ENCODE data around the gene CCNG2.

The CCNG2 gene

DNA sequence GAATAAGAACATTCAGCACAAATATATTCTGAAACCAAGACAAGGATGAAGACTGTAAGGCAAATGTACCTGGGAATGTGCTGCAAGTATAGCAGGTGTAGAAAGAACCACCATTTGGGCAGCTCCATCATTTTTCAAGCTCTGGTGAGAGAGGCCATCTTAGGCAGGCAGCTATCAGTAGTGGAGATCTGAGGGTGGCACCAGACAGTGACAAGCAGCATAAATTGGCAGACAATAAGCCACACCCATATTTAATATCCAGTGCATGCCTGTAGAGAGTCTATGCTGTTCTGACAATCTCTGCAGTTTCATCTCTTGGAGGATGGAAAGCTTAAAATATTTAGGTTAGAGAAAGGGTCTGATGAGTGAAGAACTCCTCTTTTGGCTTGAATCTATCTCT, 22.5 kb downstream of the CCNG2 start:
- H3K4me3 Mint-ChIP-seq: no peak overlapping the region
- no peaks in the 10 kb centered on the region for H3K9me3 Mint-ChIP-seq (ENCODE audit: low read depth)
- no peaks in the 10 kb centered on the region for H3K36me3 Mint-ChIP-seq
- no peaks in the 10 kb centered on the region for H3K4me1 Mint-ChIP-seq (ENCODE audit: low read depth)
- H3K27ac Mint-ChIP-seq: no peak overlapping the region
- H3K27me3 Mint-ChIP-seq: no peaks in the 10 kb centered on the region

DNA sequence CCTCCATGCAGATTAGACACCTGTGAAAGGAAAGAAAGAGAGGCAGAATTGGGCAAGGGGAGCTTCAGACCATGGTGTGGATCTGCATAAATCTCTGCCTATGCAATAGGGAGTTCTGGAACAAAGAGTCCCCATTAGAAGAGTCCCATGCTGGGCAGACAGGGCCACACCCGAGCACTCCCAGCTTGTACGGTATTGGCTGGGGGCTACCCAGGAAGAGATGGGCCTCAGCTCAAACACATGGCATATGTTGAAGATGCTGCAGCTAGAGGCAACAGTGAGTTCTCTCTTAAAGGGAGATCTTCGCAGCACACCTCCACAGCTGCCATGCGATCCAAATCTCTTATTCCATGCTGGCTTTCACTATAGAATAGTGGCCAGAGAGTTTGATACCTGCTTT, 24.7 kb downstream of the CCNG2 start:
- no peaks in the 10 kb centered on the region for H3K27me3 Mint-ChIP-seq
- H3K27ac Mint-ChIP-seq: no peak overlapping the region
- no peaks in the 10 kb centered on the region for H3K4me1 Mint-ChIP-seq (ENCODE audit: low read depth)
- H3K36me3 Mint-ChIP-seq: no peaks in the 10 kb centered on the region
- no peaks in the 10 kb centered on the region for H3K9me3 Mint-ChIP-seq (ENCODE audit: low read depth)
- no peak overlapping the region for H3K4me3 Mint-ChIP-seq

DNA sequence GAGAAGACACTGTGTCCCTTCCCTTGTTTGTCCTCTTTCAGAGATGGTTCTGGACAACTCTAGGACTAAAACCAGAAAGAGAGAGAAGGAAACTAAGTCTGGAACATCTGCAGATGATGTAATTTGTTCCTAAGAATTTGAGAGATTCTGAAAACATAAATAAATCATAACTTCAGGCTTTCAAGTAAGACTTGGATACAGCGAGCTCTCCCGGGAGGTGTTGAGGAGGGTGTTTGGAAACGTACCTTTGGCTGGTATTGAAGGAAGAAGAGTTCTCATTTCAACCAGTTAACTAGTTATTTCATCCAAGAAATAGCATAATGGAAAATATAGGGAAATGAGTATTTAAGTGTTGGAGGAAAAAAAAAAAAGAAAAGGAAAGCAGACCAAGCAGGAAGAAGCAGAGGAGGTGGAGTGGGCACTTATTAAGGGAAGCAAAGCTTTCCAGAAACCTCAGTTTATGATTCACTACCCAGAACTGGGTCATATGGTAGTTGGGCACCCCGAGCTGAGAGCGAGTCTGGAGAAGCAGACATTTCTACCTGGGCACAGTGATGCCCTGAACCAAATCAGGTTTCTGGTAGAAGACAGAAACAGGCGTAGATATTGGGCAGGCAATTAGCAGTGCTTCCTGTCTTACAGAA, 26.9 kb downstream of the CCNG2 start:
- H3K4me1 Mint-ChIP-seq (ENCODE audit: low read depth): no peaks in the 10 kb centered on the region
- no peaks in the 10 kb centered on the region for H3K9me3 Mint-ChIP-seq (ENCODE audit: low read depth)
- no peaks in the 10 kb centered on the region for H3K27me3 Mint-ChIP-seq
- no peak overlapping the region for H3K27ac Mint-ChIP-seq
- no peak overlapping the region for H3K4me3 Mint-ChIP-seq
- H3K36me3 Mint-ChIP-seq: no peaks in the 10 kb centered on the region

DNA sequence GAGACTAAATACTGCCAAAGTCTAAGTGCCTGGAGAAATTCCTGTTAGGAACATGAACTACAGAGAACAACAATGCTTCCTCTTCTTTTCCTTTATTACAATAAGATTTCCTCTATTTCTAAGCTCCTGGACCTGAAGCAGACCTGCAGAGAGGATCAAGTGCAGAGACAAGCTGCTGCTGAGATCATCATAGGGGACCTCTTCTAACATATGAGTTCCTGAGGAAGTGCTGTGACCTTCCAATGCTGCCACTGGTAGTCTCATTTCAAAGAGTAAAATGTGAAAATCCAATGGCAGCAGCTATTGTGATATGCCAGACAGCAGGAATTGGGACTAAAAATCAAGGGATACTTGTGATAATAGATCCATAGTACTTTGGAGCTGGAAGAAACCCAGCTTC, 28.0 kb downstream of the CCNG2 start:
- H3K27ac Mint-ChIP-seq: no peak overlapping the region

DNA sequence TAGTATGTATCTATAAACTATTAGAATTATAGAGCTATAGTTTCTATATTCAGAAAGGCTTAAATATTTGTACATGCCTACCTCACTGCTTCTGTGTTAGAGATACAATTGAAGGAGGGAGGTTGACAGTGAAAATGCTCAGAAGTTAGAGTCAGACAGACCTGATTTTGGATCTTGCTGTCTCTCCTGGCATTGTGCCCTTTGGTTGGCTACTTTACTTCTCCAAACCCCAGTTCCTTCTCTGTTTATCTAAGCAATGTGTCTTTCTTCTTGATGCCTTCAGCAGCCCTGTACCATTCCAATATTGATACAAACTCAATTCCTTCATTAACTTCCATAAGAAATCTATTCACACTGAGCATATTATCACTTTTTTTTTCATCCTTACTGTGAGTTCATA, 28.7 kb downstream of the CCNG2 start:
- H3K9me3 Mint-ChIP-seq (ENCODE audit: low read depth): no peaks in the 10 kb centered on the region
- no peaks in the 10 kb centered on the region for H3K4me1 Mint-ChIP-seq (ENCODE audit: low read depth)
- no peaks in the 10 kb centered on the region for H3K27me3 Mint-ChIP-seq
- no peak overlapping the region for H3K4me3 Mint-ChIP-seq
- H3K27ac Mint-ChIP-seq: no peak overlapping the region
- H3K36me3 Mint-ChIP-seq: no peaks in the 10 kb centered on the region

More for the DNA sequence above, 28.0 kb downstream of the CCNG2 start:
- no peaks in the 10 kb centered on the region for H3K27me3 Mint-ChIP-seq
- no peak overlapping the region for H3K4me3 Mint-ChIP-seq
- H3K36me3 Mint-ChIP-seq: no peaks in the 10 kb centered on the region
- H3K9me3 Mint-ChIP-seq (ENCODE audit: low read depth): no peaks in the 10 kb centered on the region
- H3K4me1 Mint-ChIP-seq (ENCODE audit: low read depth): no peaks in the 10 kb centered on the region

DNA sequence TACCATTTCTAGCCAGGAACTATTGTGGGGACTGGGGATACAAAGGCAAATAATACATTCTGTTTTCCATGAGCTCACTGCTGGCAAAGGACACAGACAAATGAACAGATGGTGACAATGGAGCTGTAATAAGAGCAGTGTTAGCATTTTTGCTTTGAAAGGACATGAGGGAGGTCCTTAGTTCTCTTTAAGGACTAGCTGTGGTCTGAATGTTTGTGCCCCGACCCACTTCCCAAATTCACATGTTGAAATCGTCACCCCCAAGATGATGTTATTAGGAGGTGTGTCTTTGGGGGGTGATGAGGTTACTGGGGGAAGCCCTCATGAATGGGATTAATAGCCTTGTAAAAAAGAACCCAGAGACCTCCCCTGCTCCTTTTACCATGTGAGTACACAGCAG, 30.3 kb downstream of the CCNG2 start:
- H3K9me3 Mint-ChIP-seq (ENCODE audit: low read depth): no peaks in the 10 kb centered on the region
- H3K4me3 Mint-ChIP-seq: no peak overlapping the region
- peaks cover 1% of the 10 kb centered on the region for H3K27me3 Mint-ChIP-seq
- no peaks in the 10 kb centered on the region for H3K4me1 Mint-ChIP-seq (ENCODE audit: low read depth)
- H3K36me3 Mint-ChIP-seq: no peaks in the 10 kb centered on the region
- H3K27ac Mint-ChIP-seq: no peak overlapping the region

DNA sequence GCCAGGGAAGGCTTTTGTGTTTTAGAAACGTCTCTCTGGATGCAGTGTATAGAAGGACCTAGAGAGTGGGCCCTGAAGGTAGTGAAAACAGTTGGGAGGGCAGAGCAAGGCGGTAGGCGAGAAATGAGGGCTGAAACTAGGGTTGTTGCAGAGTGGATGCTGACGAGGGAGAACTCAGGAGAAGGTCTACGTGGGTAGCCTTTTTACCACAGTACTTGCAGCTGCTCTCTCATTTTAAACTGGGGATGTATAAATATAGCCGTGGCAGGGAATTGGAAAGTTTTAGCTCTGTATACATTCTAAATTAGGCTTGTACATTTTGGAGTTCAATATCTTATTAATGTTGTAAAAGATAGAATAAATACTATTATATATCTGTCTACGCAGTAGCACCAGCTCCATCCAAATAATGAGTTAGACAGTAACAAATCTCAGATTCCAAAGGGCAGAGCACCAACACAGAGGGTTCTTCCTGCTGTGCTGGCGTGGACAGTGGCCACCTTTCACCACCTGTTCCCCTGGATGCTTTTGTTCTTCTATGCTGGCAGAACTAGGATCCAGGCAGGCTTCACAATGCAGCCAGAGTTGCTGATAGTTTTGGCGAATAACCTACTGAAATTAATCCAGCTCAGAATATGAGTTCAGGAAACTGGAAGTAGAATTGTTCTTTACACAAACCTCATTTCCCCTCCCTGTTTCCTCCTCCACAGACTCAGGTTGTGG, 31.7 kb downstream of the CCNG2 start:
- H3K27me3 Mint-ChIP-seq: peaks cover 1% of the 10 kb centered on the region

DNA sequence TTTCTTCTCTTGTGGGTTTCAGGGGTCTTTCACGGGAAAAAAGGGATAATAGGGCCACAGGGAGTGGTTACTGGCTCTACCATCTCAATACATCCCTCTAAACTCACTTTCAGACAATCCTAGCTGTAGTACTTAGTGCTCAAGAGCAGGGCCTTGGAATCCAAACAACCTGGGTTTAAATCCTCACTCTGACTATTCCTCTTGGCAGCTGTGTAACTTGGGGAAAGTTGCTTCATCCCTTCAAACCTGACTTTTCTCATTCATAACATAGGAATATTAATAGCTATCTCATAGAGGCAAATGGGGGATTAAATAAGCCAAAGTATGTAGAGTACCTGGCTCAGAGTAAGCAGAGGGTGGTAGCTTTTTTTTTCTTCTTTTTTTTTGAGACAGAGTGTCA, 32.4 kb downstream of the CCNG2 start:
- Mint-ChIP-seq H3K4me3 (no peak overlapping the region), H3K36me3 (no peaks in the 10 kb centered on the region), H3K27ac (no peak overlapping the region), H3K4me1 (ENCODE audit: low read depth) (peaks cover 16% of the 10 kb centered on the region), H3K27me3 (peaks cover 1% of the 10 kb centered on the region), H3K9me3 (ENCODE audit: low read depth) (no peaks in the 10 kb centered on the region)

More for the DNA sequence above, 31.7 kb downstream of the CCNG2 start:
- no peak overlapping the region for H3K27ac Mint-ChIP-seq
- H3K4me1 Mint-ChIP-seq (ENCODE audit: low read depth): peaks cover 8% of the 10 kb centered on the region
- H3K4me3 Mint-ChIP-seq: no peak overlapping the region
- no peaks in the 10 kb centered on the region for H3K36me3 Mint-ChIP-seq
- no peaks in the 10 kb centered on the region for H3K9me3 Mint-ChIP-seq (ENCODE audit: low read depth)

DNA sequence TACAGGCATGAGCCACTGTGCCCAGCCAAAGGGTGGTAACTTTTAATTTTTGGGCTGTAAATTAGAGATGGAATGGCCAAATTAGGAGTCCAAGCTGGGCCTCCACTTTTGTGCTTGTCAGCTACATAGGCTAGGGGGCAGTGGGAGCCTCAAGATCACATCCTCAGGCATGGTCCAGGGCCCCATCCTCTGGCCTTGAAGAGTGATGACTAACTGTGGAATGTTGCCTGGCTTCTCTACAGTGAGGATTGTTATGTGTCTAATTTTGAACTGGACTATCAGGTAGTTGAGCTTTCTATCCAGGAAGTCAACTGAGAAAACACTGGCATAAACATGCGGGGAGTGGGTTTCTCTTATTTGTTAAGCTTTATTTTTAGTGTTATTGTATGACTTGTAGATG, 33.0 kb downstream of the CCNG2 start:
- no peaks in the 10 kb centered on the region for H3K36me3 Mint-ChIP-seq
- no peaks in the 10 kb centered on the region for H3K9me3 Mint-ChIP-seq (ENCODE audit: low read depth)
- peaks cover 1% of the 10 kb centered on the region for H3K27me3 Mint-ChIP-seq
- H3K4me3 Mint-ChIP-seq: no peak overlapping the region
- no peak overlapping the region for H3K27ac Mint-ChIP-seq
- peaks cover 17% of the 10 kb centered on the region for H3K4me1 Mint-ChIP-seq (ENCODE audit: low read depth)

DNA sequence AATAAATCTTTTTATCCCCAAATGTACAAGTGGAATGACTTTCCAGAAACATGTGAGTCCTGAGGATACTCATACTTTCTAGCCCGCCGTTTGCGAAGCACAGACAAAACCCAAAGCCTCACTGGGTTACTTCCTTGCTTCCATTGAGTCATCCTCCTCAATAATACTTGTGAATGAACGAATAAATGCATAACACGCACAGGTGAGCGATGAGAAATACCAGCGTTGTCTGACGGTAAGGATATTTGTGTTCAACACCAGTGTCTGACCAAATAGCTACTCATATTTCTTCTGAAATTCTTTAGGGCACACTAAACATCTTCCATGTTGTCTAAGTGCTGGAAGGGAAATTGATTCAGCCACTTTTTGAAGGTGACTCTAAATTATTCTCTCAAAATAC, 36.0 kb downstream of the CCNG2 start:
- Mint-ChIP-seq H3K36me3 (no peaks in the 10 kb centered on the region), H3K27ac (peak overlapping the region; percentile 81), H3K4me1 (ENCODE audit: low read depth) (peaks cover 17% of the 10 kb centered on the region), H3K9me3 (ENCODE audit: low read depth) (no peaks in the 10 kb centered on the region), H3K27me3 (peaks cover 1% of the 10 kb centered on the region), H3K4me3 (peak overlapping the region; percentile 89)

DNA sequence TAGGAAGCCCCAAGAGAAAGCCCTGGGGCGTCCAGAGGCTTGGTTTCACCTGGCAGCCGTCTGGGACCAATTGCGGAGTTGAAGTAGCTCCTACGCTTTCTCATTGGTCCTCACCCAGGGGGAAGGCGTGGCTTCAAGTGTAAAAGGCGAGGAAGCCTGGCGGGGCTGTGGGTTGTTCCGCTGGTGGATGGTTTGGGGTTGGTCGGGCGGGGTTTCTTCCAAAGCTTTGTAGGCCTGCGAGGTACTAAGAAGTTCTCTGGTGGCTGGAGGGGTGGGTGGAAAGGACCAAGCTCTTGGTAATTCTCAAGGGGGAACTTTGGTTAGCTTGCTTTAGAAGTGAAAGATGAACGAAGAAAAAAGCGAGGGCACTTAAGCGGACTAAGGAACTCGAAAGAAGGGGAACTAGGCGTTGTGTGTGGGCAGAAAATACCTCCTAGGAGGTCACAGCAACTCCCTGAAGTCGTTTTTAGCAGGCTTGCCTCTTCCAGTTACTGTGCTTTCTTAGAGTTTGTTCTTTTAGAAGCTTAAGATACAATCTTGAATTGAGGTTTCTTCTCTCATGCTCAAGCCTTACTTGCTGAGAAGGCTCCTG, 36.6 kb downstream of the CCNG2 start:
- Mint-ChIP-seq H3K4me3 (peak overlapping the region; percentile 89), H3K9me3 (ENCODE audit: low read depth) (no peaks in the 10 kb centered on the region), H3K4me1 (ENCODE audit: low read depth) (peaks cover 17% of the 10 kb centered on the region), H3K27me3 (peaks cover 1% of the 10 kb centered on the region), H3K36me3 (no peaks in the 10 kb centered on the region), H3K27ac (peak overlapping the region; percentile 81)

DNA sequence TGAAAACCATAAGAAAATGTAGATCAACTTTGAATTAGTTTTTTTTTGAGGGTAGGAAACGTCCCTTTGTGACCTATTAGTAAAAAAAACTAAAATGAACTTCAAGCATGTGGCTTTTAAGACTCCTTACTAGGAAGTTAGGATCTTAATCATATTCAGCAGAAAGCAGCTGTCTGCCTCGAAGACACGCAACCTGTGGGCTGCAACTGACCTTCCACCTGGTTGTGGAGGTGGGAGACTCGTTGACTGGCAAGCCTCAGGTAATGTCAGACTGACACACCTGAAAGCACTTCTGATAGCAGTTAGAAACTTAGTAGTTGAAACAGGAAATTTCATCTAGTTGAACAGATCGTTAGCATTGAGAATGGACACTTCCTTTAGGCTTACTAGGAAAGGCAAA, 37.4 kb downstream of the CCNG2 start:
- Mint-ChIP-seq H3K4me1 (ENCODE audit: low read depth) (peaks cover 17% of the 10 kb centered on the region), H3K27ac (peak overlapping the region; percentile 81), H3K9me3 (ENCODE audit: low read depth) (no peaks in the 10 kb centered on the region), H3K27me3 (peaks cover 1% of the 10 kb centered on the region), H3K36me3 (no peaks in the 10 kb centered on the region), H3K4me3 (peak overlapping the region; percentile 89)

DNA sequence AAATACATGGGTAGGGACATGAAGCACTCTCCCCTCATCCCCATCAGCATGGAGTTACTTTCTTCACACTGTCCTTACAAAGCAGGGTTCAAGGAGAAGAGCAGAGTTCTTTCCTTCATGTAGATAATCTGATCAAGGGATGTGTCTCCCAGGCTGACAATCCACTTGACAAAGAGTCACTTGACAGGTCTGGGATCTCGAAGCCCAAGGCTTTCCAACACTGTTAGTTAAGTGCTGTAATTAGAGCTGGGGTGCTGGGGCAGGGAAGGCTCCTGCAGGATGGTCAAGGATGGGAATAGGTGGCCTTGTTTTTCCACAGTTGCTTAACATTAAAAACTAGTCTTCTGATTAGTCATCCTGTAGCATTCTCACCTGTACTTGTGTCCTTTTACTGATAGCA, 38.0 kb downstream of the CCNG2 start:
- H3K4me3 Mint-ChIP-seq: no peak overlapping the region
- peaks cover 17% of the 10 kb centered on the region for H3K4me1 Mint-ChIP-seq (ENCODE audit: low read depth)

DNA sequence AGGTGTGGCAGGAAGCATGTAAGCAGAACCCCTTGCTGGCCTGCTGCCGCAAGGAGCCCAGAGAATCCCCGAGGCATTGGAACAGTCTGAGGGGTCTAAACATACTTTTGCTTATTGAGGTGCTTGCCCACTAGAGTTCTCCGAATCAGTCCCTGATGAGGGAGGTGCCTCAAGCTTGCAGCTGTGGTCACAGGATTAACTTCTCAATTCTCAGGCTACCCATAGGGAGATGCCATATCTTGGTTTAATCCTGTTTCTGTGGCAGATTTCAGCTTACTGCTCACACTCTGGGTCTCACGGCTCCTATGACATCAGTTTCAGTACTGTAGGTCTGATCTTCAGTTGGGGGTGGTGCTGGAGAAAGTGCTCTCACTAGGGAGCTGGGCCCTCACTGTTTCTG, 39.9 kb downstream of the CCNG2 start:
- Mint-ChIP-seq H3K36me3 (no peaks in the 10 kb centered on the region), H3K9me3 (ENCODE audit: low read depth) (no peaks in the 10 kb centered on the region), H3K27me3 (no peaks in the 10 kb centered on the region), H3K4me1 (ENCODE audit: low read depth) (peaks cover 21% of the 10 kb centered on the region), H3K27ac (no peak overlapping the region), H3K4me3 (no peak overlapping the region)

More for the DNA sequence above, 38.0 kb downstream of the CCNG2 start:
- H3K27me3 Mint-ChIP-seq: peaks cover 1% of the 10 kb centered on the region
- no peaks in the 10 kb centered on the region for H3K9me3 Mint-ChIP-seq (ENCODE audit: low read depth)
- H3K27ac Mint-ChIP-seq: no peak overlapping the region
- H3K36me3 Mint-ChIP-seq: no peaks in the 10 kb centered on the region

DNA sequence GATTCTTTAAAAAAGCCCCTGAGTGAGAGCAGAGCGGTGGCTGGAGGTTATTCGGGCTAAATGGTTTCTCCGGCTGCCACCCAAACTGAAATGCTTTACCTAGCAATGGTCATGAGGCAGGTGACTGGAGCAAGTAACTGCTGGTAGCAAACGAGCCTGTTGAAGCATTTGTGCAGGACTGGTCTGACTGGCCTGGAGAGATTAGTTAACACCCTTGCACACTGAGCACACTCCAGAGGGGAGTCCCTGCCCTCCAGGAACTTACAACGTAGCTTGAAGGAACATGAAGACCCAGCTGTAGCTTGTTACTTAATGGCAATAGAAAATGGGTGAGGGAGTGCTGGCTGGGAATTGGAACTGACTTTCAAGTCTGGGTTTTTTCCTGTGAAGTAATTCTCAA, 40.4 kb downstream of the CCNG2 start:
- Mint-ChIP-seq H3K4me3 (no peak overlapping the region), H3K36me3 (no peaks in the 10 kb centered on the region), H3K27me3 (no peaks in the 10 kb centered on the region), H3K4me1 (ENCODE audit: low read depth) (peaks cover 25% of the 10 kb centered on the region), H3K27ac (no peak overlapping the region), H3K9me3 (ENCODE audit: low read depth) (no peaks in the 10 kb centered on the region)

All from activated naive CD8-positive, alpha-beta T cell (primary cell).